Lung (tissue), 12 donors: Measurements from ENCODE around the gene PPOX. TPM values are rescaled to one million over a fixed set of nuclear protein-coding genes. Genes with fewer than 3 reads are reported as not detected.

Experiments used
- ATAC-seq: fragments of 200-7000 bp; cut with Tn5 transposase; one replicate; pipeline ENCODE4 v1.9.1; 2020; ENCODE audit warnings: moderate number of reproducible peaks; ENCODE audit not compliant: insufficient read depth, low FRiP score
- DNase-seq, 3 donors: peaks; one replicate each; pipeline ENCODE4 v3.0.0-alpha.2; 2013 to 2017
- H3K27ac ChIP-seq, 2 donors: one replicate each; pipeline ENCODE4 v1.5.1; 2013; ENCODE audit warnings: mild to moderate bottlenecking in 2 of 2, moderate library complexity in 2 of 2, control low read depth in 1 of 2, inconsistent platforms in 1 of 2, low read depth in 1 of 2, low read length in 1 of 2
- H3K27me3 ChIP-seq, 3 donors: one replicate each; pipeline ENCODE4 v1.5.1; 2013; ENCODE audit warnings: low read length in 2 of 3; ENCODE audit not compliant: control insufficient read depth in 3 of 3, insufficient read depth in 3 of 3
- H3K36me3 ChIP-seq, 4 donors: one replicate each; pipeline ENCODE4 v1.5.1; 2013; ENCODE audit warnings: low read length in 4 of 4, mild to moderate bottlenecking in 1 of 4, moderate library complexity in 1 of 4; ENCODE audit not compliant: control insufficient read depth in 4 of 4, insufficient read depth in 4 of 4
- H3K4me1 ChIP-seq, 5 donors: one replicate each; pipeline ENCODE4 v1.5.1; 2013; ENCODE audit warnings: low read length in 5 of 5, mild to moderate bottlenecking in 2 of 5, moderate library complexity in 1 of 5; ENCODE audit not compliant: control insufficient read depth in 5 of 5, insufficient read depth in 5 of 5
- H3K4me3 ChIP-seq: one replicate; pipeline ENCODE4 v1.5.1; 2013; ENCODE audit warnings: mild to moderate bottlenecking, control low read depth, moderate library complexity
- H3K9ac ChIP-seq, 2 donors: one replicate each; pipeline ENCODE4 v1.5.1; 2013; ENCODE audit warnings: low read length in 2 of 2, control low read depth in 1 of 2; ENCODE audit not compliant: insufficient read depth in 1 of 2
- H3K9me3 ChIP-seq, 4 donors: one replicate each; pipeline ENCODE4 v1.5.1; 2013; ENCODE audit warnings: low read length in 3 of 4, mild to moderate bottlenecking in 1 of 4, moderate library complexity in 1 of 4; ENCODE audit not compliant: control insufficient read depth in 4 of 4, insufficient read depth in 3 of 4
- CTCF ChIP-seq: IDR thresholded peaks from 2 replicates; pipeline ENCODE4 v1.5.1; 2012; ENCODE audit warnings: mild to moderate bottlenecking; ENCODE audit errors: control extremely low read depth, extremely low read depth
- WGBS, 2 donors: extraction: QIAGEN DNeasy Blood & Tissue Kit; methylation state at CpG; one replicate each; pipeline ENCODE4 v1.1.7; 2013; 5-methylcytosine and 5-hydroxymethylcytosine counted together
- polyA plus RNA-seq, 2 donors: library from polyadenylated mRNA; stranded (reverse); fragments of 200-250 nt; gene quantifications; one replicate each; pipeline ENCODE4 v1.2.1, GENCODE V29; 2013
- total RNA-seq, 2 donors: library from RNA; depleted of rRNA in 1 of 2; stranded (reverse); fragments of >200 nt in 1 of 2; gene quantifications; one replicate each; pipeline ENCODE4 v1.2.1, GENCODE V29; 2014 to 2021
- donor health status: control.
- donor health status: control.
- donor health status: Bipolar disorder and iron deficiency.
- donor health status: healthy.
- donor health status: DM: yes; HTN: yes; CAD: no.

PPOX gene
- total and polyA plus RNA-seq, 4 donors, result 14.8 to 34.1 (median 33.0) TPM

- Histone ChIP-seq H3K36me3 (peaks cover 0 to 5% (median 0%) of the 10 kb centered on the region in 4 donors), H3K9me3 (no peaks in the 10 kb centered on the region), H3K4me1 (peaks cover 0 to 17% (median 7%) of the 10 kb centered on the region in 5 donors), H3K27ac (no peak overlapping the region), H3K4me3 (no peak overlapping the region), H3K27me3 (no peaks in the 10 kb centered on the region), H3K9ac (no peak overlapping the region)
- ATAC-seq (peak; percentile 79), DNase-seq (peak; percentile 62 to 80 (median 78))
- TF ChIP-seq CTCF, result peak; percentile 91
- WGBS, 2 donors, result 60 to 70% methylated on average over 15 of the region's 15 CpGs
Measured at GRCh38 chr1:161192476-161193465, 26.5 kb downstream of the PPOX start.

DNA sequence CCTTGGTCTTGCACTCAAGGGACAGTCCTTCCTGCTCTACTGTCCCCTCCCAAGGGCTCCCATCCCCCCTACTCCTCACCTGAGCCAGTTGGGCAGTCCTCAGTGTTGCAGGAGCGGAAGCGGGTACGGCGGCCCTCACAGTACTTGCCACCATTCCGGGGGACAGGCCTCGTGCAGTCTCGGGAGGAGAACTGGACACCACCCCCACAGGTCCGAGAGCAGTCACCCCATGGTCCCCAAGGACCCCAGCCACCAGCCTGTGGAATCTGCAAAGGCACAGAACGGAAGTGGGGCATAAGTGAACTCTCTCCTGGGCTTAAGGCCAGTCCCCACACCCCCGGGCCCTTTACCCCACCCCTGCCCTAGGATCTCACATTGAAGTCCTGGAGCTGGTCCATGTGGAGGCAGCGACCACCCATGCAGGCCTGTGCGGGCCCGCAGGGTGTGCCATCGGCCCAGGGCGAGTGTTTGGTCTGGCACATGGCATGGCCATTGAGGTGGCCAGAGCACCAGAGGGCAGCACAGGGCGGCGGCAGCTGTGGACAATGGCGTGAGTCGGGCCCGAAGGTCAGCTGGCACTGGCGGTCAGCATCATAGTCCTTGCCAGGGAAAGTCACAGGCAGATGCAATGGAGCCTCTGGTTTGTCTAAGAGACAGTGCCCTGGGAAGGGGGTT is 27.5 kb downstream of the PPOX start:
- WGBS, 2 donors, result 82 to 92% methylated on average over 21 of the region's 21 CpGs
- Histone ChIP-seq H3K4me3 (no peak overlapping the region), H3K27me3 (no peaks in the 10 kb centered on the region), H3K4me1 (peaks cover 0 to 26% (median 13%) of the 10 kb centered on the region in 5 donors), H3K9me3 (no peaks in the 10 kb centered on the region), H3K36me3 (peaks cover 0 to 5% (median 0%) of the 10 kb centered on the region in 4 donors), H3K9ac (no peak overlapping the region), H3K27ac (no peak overlapping the region)
- DNase-seq (no peak), ATAC-seq (no peak)
- TF ChIP-seq CTCF, result no peak

GRCh38 chr1:161195171-161195570 is 28.9 kb downstream of the PPOX start:
- DNase-seq (no peak), ATAC-seq (no peak)
- H3K27ac ChIP-seq, result no peak overlapping the region
- TF ChIP-seq CTCF, result no peak
- 71 to 74% methylated on average over 4 of the region's 4 CpGs for WGBS, 2 donors
- H3K36me3 ChIP-seq, result peaks cover 0 to 5% (median 0%) of the 10 kb centered on the region in 4 donors
- H3K4me3 ChIP-seq, result no peak overlapping the region
- no peak overlapping the region for H3K9ac ChIP-seq
- no peaks in the 10 kb centered on the region for H3K27me3 ChIP-seq
- H3K9me3 ChIP-seq, result no peaks in the 10 kb centered on the region
- H3K4me1 ChIP-seq, result peaks cover 0 to 40% (median 23%) of the 10 kb centered on the region in 5 donors
